ENCODE data around the gene PGRMC2. TPM values are rescaled to one million over a fixed set of nuclear protein-coding genes. Genes with fewer than 3 reads are reported as not detected.

The PGRMC2 gene
- total RNA-seq, 1 experiment from 2014 or later: 20.3 TPM

- in situ Hi-C loops (cut with HindIII; ENCODE audit: low pct_unique_long_range_greater_than_20kb, low sequenced_read_pairs): no loop called here
- no peak for DNase-seq (ENCODE audit: low read depth, low spot score)
Observed at GRCh38 chr4:128305942-128306341, 18.3 kb upstream of the PGRMC2 start.

- no peak for DNase-seq (ENCODE audit: low read depth, low spot score)
- in situ Hi-C loops (cut with HindIII; ENCODE audit: low pct_unique_long_range_greater_than_20kb, low sequenced_read_pairs): no loop called here
Observed at GRCh38 chr4:128303986-128304385, 16.4 kb upstream of the PGRMC2 start.

GRCh38 chr4:128303405-128303785 is 15.8 kb upstream of the PGRMC2 start:
- DNase-seq (ENCODE audit: low read depth, low spot score): no peak
- in situ Hi-C loops (cut with HindIII; ENCODE audit: low pct_unique_long_range_greater_than_20kb, low sequenced_read_pairs): no loop called here

- no peak for DNase-seq (ENCODE audit: low read depth, low spot score)
- in situ Hi-C loops (cut with HindIII; ENCODE audit: low pct_unique_long_range_greater_than_20kb, low sequenced_read_pairs): no loop called here
Observed at GRCh38 chr4:128301979-128302378, 14.4 kb upstream of the PGRMC2 start.

DNA sequence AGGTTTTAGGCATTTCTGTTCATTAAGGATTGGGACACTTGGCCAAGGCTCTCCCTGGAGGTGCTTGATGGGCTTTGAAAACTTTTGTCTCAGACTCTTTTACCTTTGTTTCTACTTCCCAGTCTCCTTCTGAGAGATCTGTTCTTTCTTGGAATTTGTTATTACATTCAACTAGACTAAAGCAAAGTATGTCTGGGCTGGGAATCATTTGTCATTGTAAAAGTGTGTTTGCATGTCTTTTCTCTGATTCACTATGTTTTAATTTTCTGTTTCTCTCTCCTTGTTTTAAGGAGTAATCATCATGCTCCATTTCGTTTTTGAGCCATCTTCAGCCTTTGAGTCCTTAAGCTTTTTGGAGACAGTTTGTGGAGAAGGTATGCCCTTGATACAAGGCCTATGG is 12.2 kb upstream of the PGRMC2 start:
- in situ Hi-C loops (cut with HindIII; ENCODE audit: low pct_unique_long_range_greater_than_20kb, low sequenced_read_pairs): no loop called here

DNA sequence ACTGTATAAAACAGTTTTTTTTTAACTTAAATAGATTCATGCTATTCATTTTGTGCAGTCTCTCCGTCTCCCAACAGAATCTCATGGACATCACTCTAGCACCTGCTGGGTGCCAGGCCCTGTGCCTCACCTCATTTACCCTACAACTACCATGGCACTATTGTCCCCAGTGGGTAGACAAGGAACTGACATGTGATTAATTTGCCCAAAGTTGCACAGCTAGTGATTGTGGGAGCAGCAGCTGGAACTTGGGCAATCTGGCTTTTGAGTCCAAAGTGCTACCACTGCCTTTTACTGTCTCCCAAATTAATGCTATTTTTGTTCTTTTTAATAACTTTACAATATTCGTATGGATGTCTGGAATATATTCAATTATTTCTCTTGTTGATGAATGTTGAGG is 11.2 kb upstream of the PGRMC2 start:
- peak; percentile 15 for DNase-seq (ENCODE audit: low read depth, low spot score)
- in situ Hi-C loops (cut with HindIII; ENCODE audit: low pct_unique_long_range_greater_than_20kb, low sequenced_read_pairs): no loop called here

More for the DNA sequence above, 12.2 kb upstream of the PGRMC2 start:
- DNase-seq (ENCODE audit: low read depth, low spot score): no peak

GRCh38 chr4:128298146-128298758 is 10.6 kb upstream of the PGRMC2 start:
- in situ Hi-C loops (cut with HindIII; ENCODE audit: low pct_unique_long_range_greater_than_20kb, low sequenced_read_pairs): no loop called here
- no peak for DNase-seq (ENCODE audit: low read depth, low spot score)

DNA sequence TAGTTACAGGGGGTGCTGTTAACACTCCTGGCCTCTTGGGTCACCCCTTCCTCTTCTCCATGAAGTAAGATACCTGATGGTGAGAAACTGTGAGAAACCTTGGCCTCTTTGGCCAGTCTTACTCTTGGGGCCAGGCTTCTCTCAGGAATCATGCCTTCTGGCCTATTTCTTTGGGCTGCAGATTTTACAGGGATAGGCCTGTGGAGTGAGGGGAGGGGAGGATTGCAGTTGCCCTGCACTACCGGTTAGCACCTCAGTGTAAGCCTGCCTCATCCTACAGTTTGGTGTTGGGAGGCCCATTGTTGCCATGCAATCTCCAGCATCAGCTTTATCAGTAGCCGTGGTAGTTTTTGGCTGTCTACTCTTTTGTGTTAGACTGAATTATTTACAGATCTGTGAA is 7.6 kb upstream of the PGRMC2 start:
- no peak for DNase-seq (ENCODE audit: low read depth, low spot score)
- in situ Hi-C loops (cut with HindIII; ENCODE audit: low pct_unique_long_range_greater_than_20kb, low sequenced_read_pairs): no loop called here

- in situ Hi-C loops (cut with HindIII; ENCODE audit: low pct_unique_long_range_greater_than_20kb, low sequenced_read_pairs): no loop called here
- DNase-seq (ENCODE audit: low read depth, low spot score): no peak
Observed at GRCh38 chr4:128294464-128294863, 6.9 kb upstream of the PGRMC2 start.

DNA sequence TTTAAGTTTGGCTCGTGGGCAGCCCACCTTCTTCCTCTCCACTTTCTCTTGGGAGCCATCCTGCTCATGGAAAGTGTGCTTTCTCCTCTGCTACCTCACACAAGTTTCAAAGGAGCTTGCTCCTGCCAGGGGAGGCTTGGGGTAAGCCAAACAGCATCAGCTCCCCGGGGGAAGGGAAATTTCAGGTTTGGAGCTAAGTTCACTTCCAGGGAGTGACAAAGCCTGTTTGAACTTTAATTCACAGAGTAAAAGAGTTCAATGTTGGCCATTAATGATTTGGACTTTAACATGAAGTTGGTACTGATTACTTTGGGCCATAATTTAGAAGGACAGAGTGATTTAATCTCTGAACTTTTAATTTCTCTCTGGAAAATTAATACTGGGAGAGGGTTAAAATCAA is 4.7 kb upstream of the PGRMC2 start:
- DNase-seq (ENCODE audit: low read depth, low spot score): no peak
- in situ Hi-C loops (cut with HindIII; ENCODE audit: low pct_unique_long_range_greater_than_20kb, low sequenced_read_pairs): no loop called here

GRCh38 chr4:128291096-128291495 is 3.5 kb upstream of the PGRMC2 start:
- in situ Hi-C loops (cut with HindIII; ENCODE audit: low pct_unique_long_range_greater_than_20kb, low sequenced_read_pairs): no loop called here

DNA sequence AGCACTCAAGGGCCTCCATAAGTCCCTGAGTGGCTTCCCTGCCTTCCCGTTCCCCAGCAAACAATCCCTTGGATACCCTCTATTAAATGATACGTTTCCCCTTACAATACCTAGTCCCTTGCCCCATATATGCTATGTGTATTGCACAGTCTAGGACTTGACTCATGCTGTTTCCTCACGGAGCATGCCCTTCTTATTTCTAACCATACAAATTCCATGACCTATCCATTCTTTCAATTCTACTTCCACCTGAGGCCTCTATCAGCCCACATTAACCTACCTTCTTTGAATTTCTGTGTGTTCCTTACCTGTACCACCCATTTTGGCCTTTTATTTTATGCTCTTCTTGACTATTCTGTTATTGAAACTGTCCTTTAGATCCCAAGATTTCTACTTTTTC is 2.9 kb upstream of the PGRMC2 start:
- no peak for DNase-seq (ENCODE audit: low read depth, low spot score)
- in situ Hi-C loops (cut with HindIII; ENCODE audit: low pct_unique_long_range_greater_than_20kb, low sequenced_read_pairs): no loop called here

More at GRCh38 chr4:128291096-128291495, 3.5 kb upstream of the PGRMC2 start:
- no peak for DNase-seq (ENCODE audit: low read depth, low spot score)

GRCh38 chr4:128289523-128290158 is 2.0 kb upstream of the PGRMC2 start:
- no peak for DNase-seq (ENCODE audit: low read depth, low spot score)
- in situ Hi-C loops (cut with HindIII; ENCODE audit: low pct_unique_long_range_greater_than_20kb, low sequenced_read_pairs): no loop called here

GRCh38 chr4:128288689-128289106 is 1.1 kb upstream of the PGRMC2 start:
- in situ Hi-C loops (cut with HindIII; ENCODE audit: low pct_unique_long_range_greater_than_20kb, low sequenced_read_pairs): no loop called here
- peak; percentile 52 for DNase-seq (ENCODE audit: low read depth, low spot score)

- in situ Hi-C loops (cut with HindIII; ENCODE audit: low pct_unique_long_range_greater_than_20kb, low sequenced_read_pairs): no loop called here
- DNase-seq (ENCODE audit: low read depth, low spot score): peak; percentile 95
Observed at GRCh38 chr4:128287871-128288688, 467 bp upstream of the PGRMC2 start.

DNA sequence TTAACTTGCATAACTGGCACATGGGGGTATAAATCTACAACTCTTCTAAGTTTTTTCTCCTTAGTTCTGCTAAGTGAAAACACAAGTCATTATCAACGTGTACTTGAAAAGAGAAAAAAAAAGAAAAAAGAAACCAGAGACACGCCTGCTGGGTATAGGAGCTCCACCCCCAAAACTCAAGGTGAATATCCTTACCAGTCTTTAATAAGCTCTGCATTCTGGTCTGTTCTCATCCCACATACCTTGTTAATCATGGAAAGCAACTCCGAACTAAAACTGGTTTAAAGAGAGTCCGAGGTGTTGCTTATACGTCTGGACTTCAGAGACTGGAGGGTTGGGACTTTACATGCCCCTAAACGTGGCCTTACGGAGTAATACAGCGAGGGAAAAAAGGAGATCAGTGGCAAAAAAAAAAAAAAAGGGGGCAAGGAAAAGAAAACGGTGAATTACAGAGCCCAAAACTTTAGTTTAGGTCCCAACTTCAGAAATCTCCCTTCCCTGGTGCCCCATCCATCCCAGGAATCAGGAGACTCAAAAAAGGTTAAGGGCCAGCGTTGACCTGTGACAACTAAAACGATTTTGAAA is 1.0 kb downstream of the PGRMC2 start:
- peak; percentile 42 for DNase-seq (ENCODE audit: low read depth, low spot score)
- in situ Hi-C loops (cut with HindIII; ENCODE audit: low pct_unique_long_range_greater_than_20kb, low sequenced_read_pairs): no loop called here

- in situ Hi-C loops (cut with HindIII; ENCODE audit: low pct_unique_long_range_greater_than_20kb, low sequenced_read_pairs): no loop called here
- DNase-seq (ENCODE audit: low read depth, low spot score): no peak
Observed at GRCh38 chr4:128285085-128285997, 2.3 kb downstream of the PGRMC2 start.
